T1000 (cell line): Measurements from ENCODE around the gene NLGN2.

Source experiments
- DNase-seq: peaks from one replicate; lab custom pipeline; 2025; ENCODE audit warnings: mixed read lengths; lab: John Stamatoyannopoulos, UW

Gene NLGN2

DNA sequence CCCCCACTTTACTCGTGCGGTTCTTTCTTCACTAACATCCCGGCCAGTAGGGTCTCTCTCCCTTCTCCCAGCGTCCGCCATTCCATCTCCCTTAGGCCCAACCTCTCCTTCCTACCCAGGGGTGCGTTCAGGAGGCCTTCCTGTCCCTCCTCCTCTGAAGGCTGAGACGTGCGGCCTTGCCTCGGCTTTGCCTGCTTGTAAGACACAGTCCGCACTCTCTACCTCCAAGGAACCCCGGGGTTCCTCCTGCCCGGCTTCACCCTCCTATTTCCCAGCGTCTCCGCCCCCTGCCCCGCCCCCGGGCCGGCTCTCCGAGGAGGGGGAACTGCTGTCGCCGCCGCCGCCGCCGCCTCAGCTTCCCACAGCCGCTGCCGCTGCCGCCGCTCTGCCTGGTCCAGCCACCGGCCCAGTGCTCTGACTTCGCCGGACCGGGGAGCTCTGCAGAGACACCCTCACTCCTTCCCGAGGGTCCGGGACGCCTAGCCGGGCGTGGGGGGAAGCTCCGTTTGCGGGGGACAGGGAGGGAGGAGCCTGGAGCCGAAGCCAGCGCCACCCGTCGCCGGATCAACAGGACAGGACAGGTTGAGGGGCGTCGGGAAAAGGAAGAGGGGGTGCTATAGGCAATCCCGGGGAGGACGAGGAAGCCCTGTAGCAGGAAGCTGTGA lies 30.4 kb downstream of the NLGN2 start:
- no peak for DNase-seq

- no peak for DNase-seq
Measured at GRCh38 chr17:7438656-7439460, 31.2 kb downstream of the NLGN2 start.

DNA sequence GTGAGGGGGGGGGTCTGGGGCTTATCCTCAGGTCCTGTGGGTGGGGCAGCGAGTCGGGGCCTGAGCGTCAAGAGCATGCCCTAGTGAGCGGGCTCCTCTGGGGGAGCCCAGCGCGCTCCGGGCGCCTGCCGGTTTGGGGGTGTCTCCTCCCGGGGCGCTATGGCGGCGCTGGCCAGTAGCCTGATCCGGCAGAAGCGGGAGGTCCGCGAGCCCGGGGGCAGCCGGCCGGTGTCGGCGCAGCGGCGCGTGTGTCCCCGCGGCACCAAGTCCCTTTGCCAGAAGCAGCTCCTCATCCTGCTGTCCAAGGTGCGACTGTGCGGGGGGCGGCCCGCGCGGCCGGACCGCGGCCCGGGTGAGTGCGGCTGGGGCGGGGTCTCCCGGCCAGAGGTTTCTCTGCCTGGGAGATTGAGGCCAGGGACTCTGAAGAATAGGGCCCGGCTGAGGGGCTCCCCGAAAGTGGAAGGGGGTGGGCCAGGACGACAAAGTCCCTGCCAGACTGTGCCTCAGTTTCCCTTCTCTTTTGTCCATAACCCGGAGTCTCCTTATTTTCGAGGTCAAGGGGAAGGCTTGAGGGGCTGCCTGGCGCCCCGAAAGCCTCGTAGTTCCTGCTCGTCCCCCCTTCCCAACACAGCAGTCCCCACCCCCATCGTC lies 31.9 kb downstream of the NLGN2 start, which contains the start of gene FGF11:
TSS of gene FGF11 (plus strand) at position 51 of the 651 bp plus-strand sequence. CDS start at position 160, 109 bp downstream.
- DNase-seq, result no peak

GRCh38 chr17:7440113-7440833 lies 32.6 kb downstream of the NLGN2 start:
- no peak for DNase-seq

DNA sequence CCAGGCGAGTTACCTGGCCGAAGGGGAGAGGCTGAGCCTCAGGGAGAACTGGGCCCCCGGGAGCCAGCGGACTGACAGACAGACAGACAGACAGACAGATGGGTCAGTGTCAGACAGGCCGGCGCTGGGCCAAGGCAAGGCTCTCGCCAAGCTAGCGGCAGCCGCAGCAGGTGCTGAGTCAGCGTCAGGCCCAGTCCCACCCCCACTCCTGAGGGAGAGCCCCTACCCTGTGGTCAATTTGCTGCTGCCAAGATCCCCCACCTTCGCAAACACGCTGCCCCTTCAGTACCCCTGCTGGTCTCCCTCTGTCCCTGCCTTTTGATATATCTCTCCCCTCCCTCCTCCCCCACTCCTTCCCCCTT lies 33.2 kb downstream of the NLGN2 start:
- no peak for DNase-seq

- DNase-seq, result no peak
Measured at GRCh38 chr17:7441266-7441665, 33.6 kb downstream of the NLGN2 start.

DNA sequence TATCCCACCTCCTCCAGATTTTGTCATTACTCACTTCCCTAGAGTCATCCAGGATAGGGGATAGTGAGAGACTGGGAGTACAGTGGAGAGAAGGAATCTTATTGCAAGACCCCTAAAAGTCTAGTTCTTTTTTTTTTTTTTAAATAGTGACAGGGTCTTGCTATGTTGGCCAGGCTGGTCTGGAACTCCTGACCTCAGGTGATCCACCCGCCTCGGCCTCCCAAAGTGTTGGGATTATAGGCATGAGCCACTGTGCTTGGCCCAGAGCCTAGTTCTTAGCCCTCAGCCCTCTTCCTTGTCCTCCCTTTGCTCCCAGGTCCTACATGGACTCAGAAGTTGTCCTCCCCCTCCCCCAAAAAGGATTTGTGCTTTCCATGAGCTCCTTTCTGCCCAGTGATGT lies 34.5 kb downstream of the NLGN2 start:
- DNase-seq, result no peak

DNA sequence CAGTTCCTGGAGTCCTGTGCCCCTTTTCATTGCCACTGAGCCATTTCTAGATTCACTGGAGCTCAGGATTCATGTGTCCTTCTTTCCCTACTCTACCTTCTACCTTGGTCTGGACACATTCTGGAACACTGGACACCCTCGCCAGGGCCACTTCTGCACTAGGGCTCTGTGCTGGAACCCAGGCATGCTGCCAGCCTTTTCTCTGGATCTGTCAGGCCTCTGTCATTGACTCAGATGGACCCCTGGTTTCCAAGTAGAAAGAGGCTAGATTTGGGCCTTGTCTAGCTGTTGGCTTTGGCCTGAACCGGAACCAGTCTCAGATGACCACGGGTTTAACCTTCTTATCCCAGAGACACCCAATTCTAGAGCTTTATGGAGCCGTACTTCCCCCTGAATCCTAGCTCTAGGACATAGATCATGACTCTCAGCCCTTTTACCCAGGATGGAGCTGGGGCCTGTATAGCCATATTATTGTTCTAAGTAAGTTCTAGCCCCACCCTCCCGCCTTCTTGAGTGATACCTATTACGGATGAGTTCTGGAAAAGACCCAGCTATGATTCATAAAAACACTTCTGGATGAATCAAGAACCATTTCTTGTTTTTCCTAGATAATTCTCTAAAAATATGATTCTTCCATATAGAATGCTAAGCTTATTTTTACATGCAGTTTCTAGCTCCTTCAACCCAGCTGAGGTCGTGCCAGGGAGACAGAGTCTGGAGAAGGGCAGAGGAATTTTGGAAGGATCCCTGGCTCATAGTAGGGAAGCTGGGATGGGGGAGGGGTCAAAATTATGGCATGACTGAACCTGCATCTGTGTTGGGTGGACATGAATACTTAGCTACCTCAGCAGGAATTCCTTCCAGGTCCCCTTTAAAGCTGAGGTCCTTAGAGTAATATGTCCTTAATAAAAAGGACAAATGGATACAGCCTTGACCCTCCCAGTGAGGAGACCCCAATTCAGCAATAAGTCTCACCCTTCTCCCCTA lies 36.1 kb downstream of the NLGN2 start:
- no peak for DNase-seq

DNA sequence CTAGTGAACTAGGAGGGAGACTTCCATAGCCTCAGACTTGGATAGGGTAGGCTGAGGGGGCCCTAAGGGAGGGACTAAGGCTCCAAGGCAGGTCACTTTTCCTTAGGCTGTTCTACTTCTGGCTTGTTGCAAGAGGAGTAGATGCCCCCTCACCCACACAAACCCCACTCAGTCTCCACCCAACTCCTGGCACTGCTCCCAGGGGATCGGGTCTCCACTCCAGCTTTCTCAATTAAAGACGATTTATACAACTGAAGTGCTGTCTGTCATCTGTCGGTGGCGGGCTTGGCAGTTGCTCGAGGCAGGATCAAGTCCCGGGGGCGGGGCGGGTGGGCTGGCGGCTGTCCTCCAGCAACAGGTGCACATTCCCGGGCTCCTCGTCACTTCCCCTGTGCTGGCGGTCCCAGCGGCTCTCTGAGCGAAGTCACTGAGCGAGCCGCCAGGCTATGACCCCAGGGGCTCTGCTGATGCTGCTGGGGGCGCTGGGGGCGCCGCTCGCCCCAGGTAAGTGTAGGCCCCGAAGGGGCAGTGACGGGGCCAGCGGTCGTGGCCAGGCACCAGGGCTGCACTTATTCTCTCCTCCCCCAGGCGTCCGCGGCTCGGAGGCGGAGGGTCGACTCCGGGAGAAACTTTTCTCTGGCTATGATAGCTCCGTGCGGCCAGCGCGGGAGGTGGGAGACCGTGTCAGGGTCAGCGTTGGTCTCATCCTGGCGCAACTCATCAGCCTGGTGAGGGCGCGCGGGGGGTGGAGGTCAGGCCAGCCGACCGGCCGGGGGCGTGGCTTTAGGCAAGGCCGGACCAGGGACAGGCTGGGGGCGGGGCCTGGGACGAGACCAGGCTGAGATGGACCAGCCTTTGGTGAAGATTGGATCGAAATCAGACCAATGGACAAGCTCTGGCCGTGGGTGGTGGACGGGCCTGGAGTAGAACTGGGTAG lies 37.3 kb downstream of the NLGN2 start, which contains the start of gene CHRNB1:
TSS of gene CHRNB1 (plus strand) at position 380 of the 937 bp plus-strand sequence. CDS start at position 447, 67 bp downstream.
- no peak for DNase-seq

DNA sequence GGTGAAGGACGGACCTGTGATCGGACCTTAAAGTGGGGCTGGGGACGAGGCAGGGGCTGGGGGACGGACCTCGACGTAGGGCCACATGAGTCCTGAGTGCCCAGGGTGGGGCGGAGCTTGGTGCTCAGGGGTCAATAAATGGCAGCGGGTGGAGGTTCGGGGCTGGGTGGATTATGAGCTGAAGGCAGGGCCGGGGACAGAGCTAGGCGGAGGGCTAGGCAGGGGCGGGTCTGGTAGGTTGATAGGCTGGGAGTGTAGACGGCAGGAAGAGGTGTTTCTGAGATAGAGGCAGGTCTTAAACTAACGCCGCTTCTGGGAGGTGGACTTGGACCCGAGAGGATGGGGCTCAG lies 37.9 kb downstream of the NLGN2 start:
- DNase-seq, result no peak

- DNase-seq, result no peak
Measured at GRCh38 chr17:7448461-7448860, 40.8 kb downstream of the NLGN2 start.

DNA sequence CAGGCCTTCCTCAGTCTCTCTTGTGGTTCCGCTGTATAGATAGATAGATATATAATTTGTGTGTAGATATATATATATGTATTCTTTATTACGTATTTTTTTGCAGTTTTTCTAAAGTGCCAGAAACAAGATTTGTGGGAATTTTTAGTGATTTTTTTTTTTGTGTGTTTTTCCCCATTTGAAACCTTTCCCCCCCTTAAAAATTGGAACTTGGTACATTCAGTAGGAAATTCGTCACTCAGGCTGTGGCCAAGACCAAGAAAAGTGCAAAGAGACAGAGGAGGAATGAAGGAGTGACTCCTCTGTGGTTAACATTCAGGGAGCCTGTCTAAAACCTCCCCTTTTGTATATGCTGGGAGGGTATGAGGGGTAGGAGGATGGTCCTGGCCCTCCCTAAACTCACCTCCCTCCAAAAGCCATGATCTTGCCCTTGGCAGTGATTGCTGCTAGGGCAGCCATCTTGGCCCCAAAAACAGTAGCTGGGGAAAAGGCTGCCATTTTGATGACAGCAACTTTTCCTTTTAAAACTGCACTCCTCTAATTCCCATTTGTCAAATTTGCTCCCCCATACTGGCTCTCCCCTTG lies 52.4 kb downstream of the NLGN2 start:
- no peak for DNase-seq

GRCh38 chr17:7460850-7461660 lies 53.4 kb downstream of the NLGN2 start:
- no peak for DNase-seq

- no peak for DNase-seq
Measured at GRCh38 chr17:7462474-7463371, 55.1 kb downstream of the NLGN2 start.

DNA sequence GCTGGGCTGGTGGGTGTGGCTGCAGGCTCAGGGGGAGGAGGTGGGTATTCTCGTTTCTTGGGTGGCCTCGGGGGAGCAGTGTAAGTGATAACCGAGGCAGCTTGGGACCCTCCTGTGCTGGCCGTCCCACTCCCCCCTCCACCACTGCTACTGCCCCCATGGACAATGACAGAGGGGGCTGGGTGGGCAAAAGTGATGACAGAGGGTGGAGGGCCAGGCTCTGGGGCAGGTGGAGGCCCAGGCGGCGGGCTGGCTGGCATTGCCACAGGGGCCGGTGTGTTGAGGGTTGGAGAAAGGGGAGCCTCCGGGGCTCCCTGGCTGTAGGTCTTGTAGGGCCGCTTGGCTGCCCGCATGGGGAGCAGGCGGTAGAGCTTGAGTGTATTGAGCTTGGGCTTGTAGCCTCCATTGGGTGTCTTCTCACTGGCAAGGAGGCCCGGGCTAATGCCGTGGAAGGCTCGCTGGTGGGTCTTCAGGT lies 55.8 kb downstream of the NLGN2 start:
- DNase-seq, result no peak

DNA sequence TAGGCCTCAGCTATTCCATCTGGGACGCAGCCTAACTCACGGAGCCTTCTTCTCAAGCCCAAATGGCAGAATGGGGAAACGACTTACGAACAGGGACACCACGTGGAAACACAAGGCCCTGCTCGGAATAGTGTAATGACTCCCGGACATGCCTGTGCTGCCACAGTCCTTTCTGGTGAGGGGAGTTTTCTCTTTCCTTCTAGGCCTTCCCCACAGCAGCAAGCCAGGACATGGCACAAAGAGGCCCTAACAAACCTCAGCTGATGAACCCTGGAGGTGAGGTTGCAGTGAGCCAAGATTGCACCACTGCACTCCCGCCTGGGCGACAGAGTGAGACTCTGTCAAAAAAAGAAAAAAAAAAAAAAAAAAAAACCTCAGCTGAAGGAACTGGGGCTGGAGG lies 56.4 kb downstream of the NLGN2 start:
- no peak for DNase-seq

DNA sequence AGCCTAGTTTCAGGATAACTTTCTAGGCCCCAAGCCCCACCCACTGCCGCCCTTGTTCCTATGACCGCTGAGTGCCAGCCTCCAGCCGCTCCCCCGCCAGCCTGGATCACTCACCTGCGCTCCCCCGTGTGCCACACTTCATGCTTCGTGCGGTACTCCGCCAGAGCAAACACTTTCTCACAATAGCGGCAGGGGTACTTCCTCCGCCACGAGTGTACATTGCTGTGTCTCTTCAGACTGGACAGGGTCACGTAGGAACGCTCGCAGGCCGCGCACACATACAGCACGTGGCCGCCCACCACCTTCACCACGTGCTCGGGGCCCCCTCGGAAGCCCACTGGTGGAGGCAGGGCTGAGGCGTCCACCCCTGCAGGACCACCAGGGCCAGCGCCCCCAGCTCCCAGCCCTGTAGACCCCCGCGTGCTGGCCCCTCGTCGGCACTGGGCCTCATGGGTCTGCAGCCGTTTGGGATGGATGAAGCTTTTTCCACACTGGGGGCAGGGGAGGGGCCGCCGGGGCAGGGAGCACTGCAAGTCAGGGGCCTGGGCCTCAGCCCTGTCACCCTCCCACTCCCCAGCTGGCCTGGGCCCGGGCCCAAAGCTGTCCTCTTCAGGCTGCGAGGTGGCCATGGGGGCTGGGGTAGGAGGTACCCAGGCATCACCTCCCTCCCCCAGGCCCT lies 58.1 kb downstream of the NLGN2 start:
- DNase-seq, result no peak
